A549 (cell line): ENCODE measurements around the gene SET.

Experiments
- CEBPB ChIP-seq, 2 experiments: fragments of >200 bp in 1 of 2; sonication (Bioruptor Twin) in 1 of 2; formaldehyde crosslinking in 1 of 2; IDR thresholded peaks; 2 replicates each; pipeline ENCODE4 v1.6.1; 2012 to 2016
- EP300 ChIP-seq, 2 experiments: fragments of >200 bp; sonication (Bioruptor Twin); formaldehyde crosslinking; IDR thresholded peaks; 2 replicates in 1 of 2; 3 replicates in 1 of 2; pipeline ENCODE4 v1.6.1; 2016 to 2017
- ESRRA ChIP-seq: fragments of 150-350 bp; IDR thresholded peaks from 2 replicates; pipeline ENCODE4 v1.6.1; 2014; ENCODE audit warnings: mild to moderate bottlenecking, low read length, borderline replicate concordance
- MAFK ChIP-seq: fragments of 450-650 bp; IDR thresholded peaks from 2 replicates; pipeline ENCODE4 v1.6.1; 2014; ENCODE audit not compliant: partially characterized antibody
- PHF8 ChIP-seq: fragments of 200-600 bp; sonication (generic); IDR thresholded peaks from 2 replicates; pipeline ENCODE4 v1.6.1; 2016; ENCODE audit warnings: low read depth, mild to moderate bottlenecking, antibody characterized with exemption, moderate library complexity, borderline replicate concordance
- POLR2A ChIP-seq: IDR thresholded peaks from 2 replicates; pipeline ENCODE4 v1.6.1; 2012; ENCODE audit warnings: mild to moderate bottlenecking, low read length
- RAD21 ChIP-seq, 2 experiments: fragments of >200 bp in 1 of 2; sonication (Bioruptor Twin) in 1 of 2; formaldehyde crosslinking in 1 of 2; IDR thresholded peaks in 1 of 2; conservative IDR thresholded peaks in 1 of 2; 2 replicates in 1 of 2; 3 replicates in 1 of 2; pipeline ENCODE4 v1.6.1; 2012 to 2018; ENCODE audit warnings: inconsistent platforms in 1 of 2
- RARB ChIP-seq: fragments of 250-450 bp; sonication (Bioruptor Pico); IDR thresholded peaks from 2 replicates; pipeline ENCODE4 v1.8.0; 2021; ENCODE audit warnings: mild to moderate bottlenecking, moderate library complexity
- RFX5 ChIP-seq: fragments of 450-650 bp; IDR thresholded peaks from 2 replicates; pipeline ENCODE4 v1.7.1; 2014; ENCODE audit warnings: antibody characterized with exemption, mild to moderate bottlenecking, moderate library complexity
- ZC3H11A ChIP-seq: fragments of 450-650 bp; IDR thresholded peaks from 2 replicates; pipeline ENCODE4 v1.6.1; 2014; ENCODE audit warnings: antibody characterized with exemption, mild to moderate bottlenecking
- TF ChIP-seq, protein P1 (sequence below): fragments of >200 bp; sonication (Bioruptor Twin); formaldehyde crosslinking; IDR thresholded peaks from 3 replicates; pipeline ENCODE4 v1.5.1; 2016
- TF ChIP-seq, protein P2 (sequence below): IDR thresholded peaks from 2 replicates; pipeline ENCODE4 v1.6.1; 2012
- TF ChIP-seq, protein P3 (sequence below): fragments of 200-600 bp; sonication (generic); IDR thresholded peaks from 2 replicates; pipeline ENCODE4 v1.6.1; 2016; ENCODE audit warnings: antibody characterized with exemption, mild to moderate bottlenecking, moderate library complexity

DNA sequence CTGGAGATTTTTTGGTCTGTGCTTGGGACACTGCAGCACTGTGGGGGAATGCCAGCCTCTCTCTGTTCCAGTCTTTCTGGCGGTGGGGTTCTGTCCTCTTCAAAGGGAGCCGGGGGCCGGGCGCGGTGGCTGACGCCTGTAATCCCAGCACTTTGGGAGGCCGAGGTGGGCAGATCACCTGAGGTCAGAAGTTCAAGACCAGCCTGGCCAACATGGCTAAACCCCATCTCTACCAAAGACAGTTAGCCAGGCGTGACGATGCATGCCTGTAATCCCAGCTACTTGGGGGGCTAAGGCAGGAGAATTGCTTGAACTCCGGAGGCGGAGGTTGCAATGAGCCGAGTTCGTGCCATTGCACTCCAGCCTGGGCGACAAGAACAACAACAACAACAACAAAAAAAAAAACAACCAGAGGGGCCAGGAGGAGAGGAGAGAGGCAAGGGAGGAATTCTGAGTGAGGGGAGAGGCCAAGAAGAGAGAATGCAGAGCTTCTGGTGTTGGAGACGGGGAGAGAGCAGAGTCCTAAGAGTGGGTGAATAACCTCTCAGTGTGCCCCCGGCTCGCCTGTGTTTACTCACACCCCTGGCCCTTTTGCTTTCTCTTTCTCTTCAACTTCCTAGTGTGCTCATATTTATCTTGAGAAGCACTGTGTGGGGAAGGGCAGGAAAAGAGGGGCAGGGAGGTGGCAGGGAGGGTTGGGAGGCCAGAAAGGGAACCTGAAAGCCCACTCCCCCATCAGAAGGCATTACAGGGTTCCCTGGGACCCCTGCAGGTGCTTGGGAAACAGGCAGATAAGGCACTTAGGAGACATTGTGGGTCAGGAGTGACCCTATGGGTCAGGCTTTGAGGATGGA lies 3.2 kb upstream of the SET start:
- TF ChIP-seq EP300 (IDR thresholded peaks at IDR 0.05) = no peak
- no peak for TF ChIP-seq ESRRA
- TF ChIP-seq CEBPB (IDR thresholded peaks at IDR 0.05) = no peak
- TF ChIP-seq, protein P1, sequence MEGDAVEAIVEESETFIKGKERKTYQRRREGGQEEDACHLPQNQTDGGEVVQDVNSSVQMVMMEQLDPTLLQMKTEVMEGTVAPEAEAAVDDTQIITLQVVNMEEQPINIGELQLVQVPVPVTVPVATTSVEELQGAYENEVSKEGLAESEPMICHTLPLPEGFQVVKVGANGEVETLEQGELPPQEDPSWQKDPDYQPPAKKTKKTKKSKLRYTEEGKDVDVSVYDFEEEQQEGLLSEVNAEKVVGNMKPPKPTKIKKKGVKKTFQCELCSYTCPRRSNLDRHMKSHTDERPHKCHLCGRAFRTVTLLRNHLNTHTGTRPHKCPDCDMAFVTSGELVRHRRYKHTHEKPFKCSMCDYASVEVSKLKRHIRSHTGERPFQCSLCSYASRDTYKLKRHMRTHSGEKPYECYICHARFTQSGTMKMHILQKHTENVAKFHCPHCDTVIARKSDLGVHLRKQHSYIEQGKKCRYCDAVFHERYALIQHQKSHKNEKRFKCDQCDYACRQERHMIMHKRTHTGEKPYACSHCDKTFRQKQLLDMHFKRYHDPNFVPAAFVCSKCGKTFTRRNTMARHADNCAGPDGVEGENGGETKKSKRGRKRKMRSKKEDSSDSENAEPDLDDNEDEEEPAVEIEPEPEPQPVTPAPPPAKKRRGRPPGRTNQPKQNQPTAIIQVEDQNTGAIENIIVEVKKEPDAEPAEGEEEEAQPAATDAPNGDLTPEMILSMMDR = no peak
- no peak for TF ChIP-seq POLR2A
- no peak for TF ChIP-seq MAFK
- TF ChIP-seq ZC3H11A = no peak
- no peak for TF ChIP-seq RARB (CRISPR knock-in tag)
- no peak for TF ChIP-seq RFX5
- TF ChIP-seq, protein P2, sequence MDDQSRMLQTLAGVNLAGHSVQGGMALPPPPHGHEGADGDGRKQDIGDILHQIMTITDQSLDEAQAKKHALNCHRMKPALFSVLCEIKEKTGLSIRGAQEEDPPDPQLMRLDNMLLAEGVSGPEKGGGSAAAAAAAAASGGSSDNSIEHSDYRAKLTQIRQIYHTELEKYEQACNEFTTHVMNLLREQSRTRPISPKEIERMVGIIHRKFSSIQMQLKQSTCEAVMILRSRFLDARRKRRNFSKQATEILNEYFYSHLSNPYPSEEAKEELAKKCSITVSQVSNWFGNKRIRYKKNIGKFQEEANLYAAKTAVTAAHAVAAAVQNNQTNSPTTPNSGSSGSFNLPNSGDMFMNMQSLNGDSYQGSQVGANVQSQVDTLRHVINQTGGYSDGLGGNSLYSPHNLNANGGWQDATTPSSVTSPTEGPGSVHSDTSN = no peak
- TF ChIP-seq, protein P3, sequence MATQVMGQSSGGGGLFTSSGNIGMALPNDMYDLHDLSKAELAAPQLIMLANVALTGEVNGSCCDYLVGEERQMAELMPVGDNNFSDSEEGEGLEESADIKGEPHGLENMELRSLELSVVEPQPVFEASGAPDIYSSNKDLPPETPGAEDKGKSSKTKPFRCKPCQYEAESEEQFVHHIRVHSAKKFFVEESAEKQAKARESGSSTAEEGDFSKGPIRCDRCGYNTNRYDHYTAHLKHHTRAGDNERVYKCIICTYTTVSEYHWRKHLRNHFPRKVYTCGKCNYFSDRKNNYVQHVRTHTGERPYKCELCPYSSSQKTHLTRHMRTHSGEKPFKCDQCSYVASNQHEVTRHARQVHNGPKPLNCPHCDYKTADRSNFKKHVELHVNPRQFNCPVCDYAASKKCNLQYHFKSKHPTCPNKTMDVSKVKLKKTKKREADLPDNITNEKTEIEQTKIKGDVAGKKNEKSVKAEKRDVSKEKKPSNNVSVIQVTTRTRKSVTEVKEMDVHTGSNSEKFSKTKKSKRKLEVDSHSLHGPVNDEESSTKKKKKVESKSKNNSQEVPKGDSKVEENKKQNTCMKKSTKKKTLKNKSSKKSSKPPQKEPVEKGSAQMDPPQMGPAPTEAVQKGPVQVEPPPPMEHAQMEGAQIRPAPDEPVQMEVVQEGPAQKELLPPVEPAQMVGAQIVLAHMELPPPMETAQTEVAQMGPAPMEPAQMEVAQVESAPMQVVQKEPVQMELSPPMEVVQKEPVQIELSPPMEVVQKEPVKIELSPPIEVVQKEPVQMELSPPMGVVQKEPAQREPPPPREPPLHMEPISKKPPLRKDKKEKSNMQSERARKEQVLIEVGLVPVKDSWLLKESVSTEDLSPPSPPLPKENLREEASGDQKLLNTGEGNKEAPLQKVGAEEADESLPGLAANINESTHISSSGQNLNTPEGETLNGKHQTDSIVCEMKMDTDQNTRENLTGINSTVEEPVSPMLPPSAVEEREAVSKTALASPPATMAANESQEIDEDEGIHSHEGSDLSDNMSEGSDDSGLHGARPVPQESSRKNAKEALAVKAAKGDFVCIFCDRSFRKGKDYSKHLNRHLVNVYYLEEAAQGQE = no peak
- no peak for TF ChIP-seq RAD21 (conservative IDR thresholded peaks at IDR 0.05 in 1 of 2, IDR thresholded peaks at IDR 0.05 in 1 of 2)
- no peak for TF ChIP-seq PHF8
